Measurements from ENCODE around the gene PDE8A. TPM values are rescaled to one million over a fixed set of nuclear protein-coding genes. Genes with fewer than 3 reads are reported as not detected.

The PDE8A gene
- total and polyA plus RNA-seq, 2 experiments from 2014 or later, result 5.6 to 7.5 TPM

DNA sequence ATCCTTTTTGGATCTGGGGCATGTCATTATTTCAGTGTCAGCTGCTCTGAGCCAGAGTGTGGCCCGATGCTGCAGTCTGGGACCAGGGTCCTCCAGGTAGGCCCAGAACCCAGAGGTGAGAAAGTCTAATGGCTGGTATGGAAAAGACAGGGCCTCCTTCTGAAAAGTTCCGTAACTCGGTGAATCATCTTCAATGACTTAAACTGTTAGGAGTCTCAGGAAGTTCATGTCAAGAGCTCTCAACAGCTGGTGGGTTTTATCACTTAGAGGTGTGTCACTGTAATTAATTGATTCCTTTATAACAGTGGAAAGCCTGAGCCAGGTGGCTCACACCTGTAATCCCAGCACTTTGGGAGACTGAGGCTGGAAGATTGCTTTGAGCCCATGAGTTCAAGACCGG lies 28.5 kb upstream of the PDE8A start:
- H3K4me3 ChIP-seq, result no peak overlapping the region
- ATAC-seq, result no peak
- DNase-seq (ENCODE audit: low spot score), result no peak

More for the DNA sequence above, 28.5 kb upstream of the PDE8A start:
- H3K9me2 ChIP-seq (ENCODE audit: insufficient read depth), result no peaks in the 10 kb centered on the region
- peaks cover 6% of the 10 kb centered on the region; the same call in 1 of the 2 replicates for H3K4me1 ChIP-seq (ENCODE audit: insufficient read depth)
- no peaks in the 10 kb centered on the region for H3F3A ChIP-seq (replicated peaks; ENCODE audit: low read depth)
- H3K27ac ChIP-seq (ENCODE audit: low read depth), result no peak overlapping the region
- H3K4me2 ChIP-seq, result no peak overlapping the region
- Mint-ChIP-seq H3K4me3 (no peak overlapping the region), H3K27ac (no peak overlapping the region), H3K27me3 (ENCODE audit: insufficient read depth, low read depth, poor library complexity) (peaks cover under 1% of the 10 kb centered on the region), H3K4me1 (peaks cover 16% of the 10 kb centered on the region; the same call in 2 of the 3 replicates), H3K36me3 (ENCODE audit: low read depth) (no peaks in the 10 kb centered on the region), H3K9me3 (no peaks in the 10 kb centered on the region)
- H3K27me3 ChIP-seq (ENCODE audit: insufficient read depth), result no peaks in the 10 kb centered on the region
- no peaks in the 10 kb centered on the region for H4K20me1 ChIP-seq (replicated peaks; ENCODE audit: insufficient read depth)
- H3K79me2 ChIP-seq (replicated peaks; ENCODE audit: insufficient read depth), result no peaks in the 10 kb centered on the region
- no peak overlapping the region for H2AFZ ChIP-seq
- no peaks in the 10 kb centered on the region for H3K36me3 ChIP-seq (ENCODE audit: insufficient read depth)
- TF ChIP-seq, protein P1, sequence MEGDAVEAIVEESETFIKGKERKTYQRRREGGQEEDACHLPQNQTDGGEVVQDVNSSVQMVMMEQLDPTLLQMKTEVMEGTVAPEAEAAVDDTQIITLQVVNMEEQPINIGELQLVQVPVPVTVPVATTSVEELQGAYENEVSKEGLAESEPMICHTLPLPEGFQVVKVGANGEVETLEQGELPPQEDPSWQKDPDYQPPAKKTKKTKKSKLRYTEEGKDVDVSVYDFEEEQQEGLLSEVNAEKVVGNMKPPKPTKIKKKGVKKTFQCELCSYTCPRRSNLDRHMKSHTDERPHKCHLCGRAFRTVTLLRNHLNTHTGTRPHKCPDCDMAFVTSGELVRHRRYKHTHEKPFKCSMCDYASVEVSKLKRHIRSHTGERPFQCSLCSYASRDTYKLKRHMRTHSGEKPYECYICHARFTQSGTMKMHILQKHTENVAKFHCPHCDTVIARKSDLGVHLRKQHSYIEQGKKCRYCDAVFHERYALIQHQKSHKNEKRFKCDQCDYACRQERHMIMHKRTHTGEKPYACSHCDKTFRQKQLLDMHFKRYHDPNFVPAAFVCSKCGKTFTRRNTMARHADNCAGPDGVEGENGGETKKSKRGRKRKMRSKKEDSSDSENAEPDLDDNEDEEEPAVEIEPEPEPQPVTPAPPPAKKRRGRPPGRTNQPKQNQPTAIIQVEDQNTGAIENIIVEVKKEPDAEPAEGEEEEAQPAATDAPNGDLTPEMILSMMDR (conservative IDR thresholded peaks at IDR 0.05; ENCODE audit: low read depth in 2 of 2), result no peak
- TF ChIP-seq, protein P2, sequence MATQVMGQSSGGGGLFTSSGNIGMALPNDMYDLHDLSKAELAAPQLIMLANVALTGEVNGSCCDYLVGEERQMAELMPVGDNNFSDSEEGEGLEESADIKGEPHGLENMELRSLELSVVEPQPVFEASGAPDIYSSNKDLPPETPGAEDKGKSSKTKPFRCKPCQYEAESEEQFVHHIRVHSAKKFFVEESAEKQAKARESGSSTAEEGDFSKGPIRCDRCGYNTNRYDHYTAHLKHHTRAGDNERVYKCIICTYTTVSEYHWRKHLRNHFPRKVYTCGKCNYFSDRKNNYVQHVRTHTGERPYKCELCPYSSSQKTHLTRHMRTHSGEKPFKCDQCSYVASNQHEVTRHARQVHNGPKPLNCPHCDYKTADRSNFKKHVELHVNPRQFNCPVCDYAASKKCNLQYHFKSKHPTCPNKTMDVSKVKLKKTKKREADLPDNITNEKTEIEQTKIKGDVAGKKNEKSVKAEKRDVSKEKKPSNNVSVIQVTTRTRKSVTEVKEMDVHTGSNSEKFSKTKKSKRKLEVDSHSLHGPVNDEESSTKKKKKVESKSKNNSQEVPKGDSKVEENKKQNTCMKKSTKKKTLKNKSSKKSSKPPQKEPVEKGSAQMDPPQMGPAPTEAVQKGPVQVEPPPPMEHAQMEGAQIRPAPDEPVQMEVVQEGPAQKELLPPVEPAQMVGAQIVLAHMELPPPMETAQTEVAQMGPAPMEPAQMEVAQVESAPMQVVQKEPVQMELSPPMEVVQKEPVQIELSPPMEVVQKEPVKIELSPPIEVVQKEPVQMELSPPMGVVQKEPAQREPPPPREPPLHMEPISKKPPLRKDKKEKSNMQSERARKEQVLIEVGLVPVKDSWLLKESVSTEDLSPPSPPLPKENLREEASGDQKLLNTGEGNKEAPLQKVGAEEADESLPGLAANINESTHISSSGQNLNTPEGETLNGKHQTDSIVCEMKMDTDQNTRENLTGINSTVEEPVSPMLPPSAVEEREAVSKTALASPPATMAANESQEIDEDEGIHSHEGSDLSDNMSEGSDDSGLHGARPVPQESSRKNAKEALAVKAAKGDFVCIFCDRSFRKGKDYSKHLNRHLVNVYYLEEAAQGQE (IDR thresholded peaks at IDR 0.05; ENCODE audit: unreplicated experiment), result no peak
- no peak for TF ChIP-seq ZNF114 (CRISPR knock-in tag; IDR thresholded peaks at IDR 0.05)
- TF ChIP-seq, protein P3, sequence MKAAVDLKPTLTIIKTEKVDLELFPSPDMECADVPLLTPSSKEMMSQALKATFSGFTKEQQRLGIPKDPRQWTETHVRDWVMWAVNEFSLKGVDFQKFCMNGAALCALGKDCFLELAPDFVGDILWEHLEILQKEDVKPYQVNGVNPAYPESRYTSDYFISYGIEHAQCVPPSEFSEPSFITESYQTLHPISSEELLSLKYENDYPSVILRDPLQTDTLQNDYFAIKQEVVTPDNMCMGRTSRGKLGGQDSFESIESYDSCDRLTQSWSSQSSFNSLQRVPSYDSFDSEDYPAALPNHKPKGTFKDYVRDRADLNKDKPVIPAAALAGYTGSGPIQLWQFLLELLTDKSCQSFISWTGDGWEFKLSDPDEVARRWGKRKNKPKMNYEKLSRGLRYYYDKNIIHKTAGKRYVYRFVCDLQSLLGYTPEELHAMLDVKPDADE (IDR thresholded peaks at IDR 0.05), result no peak
- no peak for TF ChIP-seq ZNF331 (CRISPR knock-in tag; IDR thresholded peaks at IDR 0.05; ENCODE audit: low read depth)
- TF ChIP-seq JUNB (IDR thresholded peaks at IDR 0.05; ENCODE audit: unreplicated experiment), result no peak
- TF ChIP-seq EZH2phosphoT487 (IDR thresholded peaks at IDR 0.05; ENCODE audit: unreplicated experiment), result no peak
- TF ChIP-seq EZH2 (IDR thresholded peaks at IDR 0.05; ENCODE audit: low read depth, unreplicated experiment), result no peak
- no peak for TF ChIP-seq CREB1 (CRISPR knock-in tag; IDR thresholded peaks at IDR 0.05; ENCODE audit: low read depth)
- TF ChIP-seq NANOG (IDR thresholded peaks at IDR 0.05; ENCODE audit: borderline replicate concordance), result no peak
- no peak for TF ChIP-seq POLR2AphosphoS5 (IDR thresholded peaks at IDR 0.05; ENCODE audit: low read depth)
- TF ChIP-seq, protein P4, sequence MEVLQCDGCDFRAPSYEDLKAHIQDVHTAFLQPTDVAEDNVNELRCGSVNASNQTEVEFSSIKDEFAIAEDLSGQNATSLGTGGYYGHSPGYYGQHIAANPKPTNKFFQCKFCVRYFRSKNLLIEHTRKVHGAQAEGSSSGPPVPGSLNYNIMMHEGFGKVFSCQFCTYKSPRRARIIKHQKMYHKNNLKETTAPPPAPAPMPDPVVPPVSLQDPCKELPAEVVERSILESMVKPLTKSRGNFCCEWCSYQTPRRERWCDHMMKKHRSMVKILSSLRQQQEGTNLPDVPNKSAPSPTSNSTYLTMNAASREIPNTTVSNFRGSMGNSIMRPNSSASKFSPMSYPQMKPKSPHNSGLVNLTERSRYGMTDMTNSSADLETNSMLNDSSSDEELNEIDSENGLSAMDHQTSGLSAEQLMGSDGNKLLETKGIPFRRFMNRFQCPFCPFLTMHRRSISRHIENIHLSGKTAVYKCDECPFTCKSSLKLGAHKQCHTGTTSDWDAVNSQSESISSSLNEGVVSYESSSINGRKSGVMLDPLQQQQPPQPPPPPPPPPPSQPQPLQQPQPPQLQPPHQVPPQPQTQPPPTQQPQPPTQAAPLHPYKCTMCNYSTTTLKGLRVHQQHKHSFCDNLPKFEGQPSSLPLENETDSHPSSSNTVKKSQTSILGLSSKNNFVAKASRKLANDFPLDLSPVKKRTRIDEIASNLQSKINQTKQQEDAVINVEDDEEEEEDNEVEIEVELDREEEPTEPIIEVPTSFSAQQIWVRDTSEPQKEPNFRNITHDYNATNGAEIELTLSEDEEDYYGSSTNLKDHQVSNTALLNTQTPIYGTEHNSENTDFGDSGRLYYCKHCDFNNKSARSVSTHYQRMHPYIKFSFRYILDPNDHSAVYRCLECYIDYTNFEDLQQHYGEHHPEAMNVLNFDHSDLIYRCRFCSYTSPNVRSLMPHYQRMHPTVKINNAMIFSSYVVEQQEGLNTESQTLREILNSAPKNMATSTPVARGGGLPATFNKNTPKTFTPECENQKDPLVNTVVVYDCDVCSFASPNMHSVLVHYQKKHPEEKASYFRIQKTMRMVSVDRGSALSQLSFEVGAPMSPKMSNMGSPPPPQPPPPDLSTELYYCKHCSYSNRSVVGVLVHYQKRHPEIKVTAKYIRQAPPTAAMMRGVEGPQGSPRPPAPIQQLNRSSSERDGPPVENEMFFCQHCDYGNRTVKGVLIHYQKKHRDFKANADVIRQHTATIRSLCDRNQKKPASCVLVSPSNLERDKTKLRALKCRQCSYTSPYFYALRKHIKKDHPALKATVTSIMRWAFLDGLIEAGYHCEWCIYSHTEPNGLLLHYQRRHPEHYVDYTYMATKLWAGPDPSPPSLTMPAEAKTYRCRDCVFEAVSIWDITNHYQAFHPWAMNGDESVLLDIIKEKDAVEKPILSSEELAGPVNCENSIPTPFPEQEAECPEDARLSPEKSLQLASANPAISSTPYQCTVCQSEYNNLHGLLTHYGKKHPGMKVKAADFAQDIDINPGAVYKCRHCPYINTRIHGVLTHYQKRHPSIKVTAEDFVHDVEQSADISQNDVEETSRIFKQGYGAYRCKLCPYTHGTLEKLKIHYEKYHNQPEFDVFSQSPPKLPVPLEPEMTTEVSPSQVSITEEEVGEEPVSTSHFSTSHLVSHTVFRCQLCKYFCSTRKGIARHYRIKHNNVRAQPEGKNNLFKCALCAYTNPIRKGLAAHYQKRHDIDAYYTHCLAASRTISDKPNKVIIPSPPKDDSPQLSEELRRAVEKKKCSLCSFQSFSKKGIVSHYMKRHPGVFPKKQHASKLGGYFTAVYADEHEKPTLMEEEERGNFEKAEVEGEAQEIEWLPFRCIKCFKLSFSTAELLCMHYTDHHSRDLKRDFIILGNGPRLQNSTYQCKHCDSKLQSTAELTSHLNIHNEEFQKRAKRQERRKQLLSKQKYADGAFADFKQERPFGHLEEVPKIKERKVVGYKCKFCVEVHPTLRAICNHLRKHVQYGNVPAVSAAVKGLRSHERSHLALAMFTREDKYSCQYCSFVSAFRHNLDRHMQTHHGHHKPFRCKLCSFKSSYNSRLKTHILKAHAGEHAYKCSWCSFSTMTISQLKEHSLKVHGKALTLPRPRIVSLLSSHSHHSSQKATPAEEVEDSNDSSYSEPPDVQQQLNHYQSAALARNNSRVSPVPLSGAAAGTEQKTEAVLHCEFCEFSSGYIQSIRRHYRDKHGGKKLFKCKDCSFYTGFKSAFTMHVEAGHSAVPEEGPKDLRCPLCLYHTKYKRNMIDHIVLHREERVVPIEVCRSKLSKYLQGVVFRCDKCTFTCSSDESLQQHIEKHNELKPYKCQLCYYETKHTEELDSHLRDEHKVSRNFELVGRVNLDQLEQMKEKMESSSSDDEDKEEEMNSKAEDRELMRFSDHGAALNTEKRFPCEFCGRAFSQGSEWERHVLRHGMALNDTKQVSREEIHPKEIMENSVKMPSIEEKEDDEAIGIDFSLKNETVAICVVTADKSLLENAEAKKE (CRISPR knock-in tag; IDR thresholded peaks at IDR 0.05), result no peak
- TF ChIP-seq STAT1 (IDR thresholded peaks at IDR 0.05; ENCODE audit: unreplicated experiment), result no peak
